Activated CD4-positive, CD25-positive, alpha-beta regulatory T cell treated with anti-CD3 and anti-CD28 coated beads, Interleukin-2, amount 50 U/mL, for 72 hours (primary cell): ENCODE results near the gene PPFIA2.

Experiments
- DNase-seq: peaks from one replicate; pipeline ENCODE4 v3.0.0; 2021

PPFIA2 gene

DNA sequence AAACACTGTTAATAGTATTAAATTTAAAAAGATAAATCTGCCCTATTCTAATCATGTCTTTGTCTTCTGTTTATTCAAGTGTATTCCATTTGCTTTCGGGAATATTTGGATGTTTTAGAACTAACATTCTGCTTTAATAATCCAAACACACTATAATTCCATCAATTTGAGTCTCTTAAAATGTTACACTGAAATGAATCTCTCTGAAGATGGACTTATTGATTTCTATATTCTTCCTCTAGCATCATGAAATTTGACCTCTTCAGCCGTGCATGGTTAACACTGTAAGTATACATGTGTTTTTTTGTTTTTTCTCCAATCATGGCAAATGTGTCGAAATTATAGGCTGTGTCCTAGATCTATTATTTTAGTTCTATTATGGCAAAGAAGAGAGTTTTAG is 342.1 kb downstream of the PPFIA2 start:
- DNase-seq, result no peak

DNA sequence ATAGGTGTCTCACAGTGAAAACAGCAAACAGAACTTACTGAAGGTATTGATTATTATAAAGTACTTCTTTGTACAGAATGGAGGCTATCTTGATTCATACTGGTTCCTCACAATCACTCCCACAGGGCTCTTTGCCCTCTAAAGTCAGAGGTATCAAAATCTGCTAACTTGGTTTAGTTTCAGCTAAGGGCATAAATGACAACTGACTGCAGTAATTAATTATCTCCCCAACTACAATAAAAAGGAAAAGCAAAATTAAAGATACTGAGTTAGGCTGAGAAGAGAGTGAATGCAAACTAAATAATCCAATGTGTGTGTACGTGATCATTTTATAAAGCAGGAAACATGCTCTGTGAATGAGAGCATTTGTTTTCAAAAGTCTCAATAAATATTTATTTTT is 342.6 kb downstream of the PPFIA2 start:
- DNase-seq, result no peak

DNA sequence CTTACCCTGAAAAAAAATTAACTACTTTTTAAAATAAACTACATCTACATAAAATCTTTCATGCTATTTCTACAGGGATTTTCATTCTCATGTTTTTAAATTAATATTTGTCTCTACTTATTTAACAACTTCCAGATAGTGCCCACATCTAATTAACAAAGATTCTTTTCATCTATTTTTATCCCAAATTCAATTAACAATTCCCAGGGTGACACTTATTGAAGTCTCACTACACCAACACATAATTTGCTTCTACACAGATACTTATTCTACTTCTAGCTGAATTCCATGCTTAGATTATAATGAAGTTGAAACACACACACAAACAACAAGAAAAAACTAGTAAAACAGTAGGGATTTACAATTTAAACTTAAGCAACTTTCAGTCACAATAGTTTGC is 344.7 kb downstream of the PPFIA2 start:
- DNase-seq, result no peak

DNA sequence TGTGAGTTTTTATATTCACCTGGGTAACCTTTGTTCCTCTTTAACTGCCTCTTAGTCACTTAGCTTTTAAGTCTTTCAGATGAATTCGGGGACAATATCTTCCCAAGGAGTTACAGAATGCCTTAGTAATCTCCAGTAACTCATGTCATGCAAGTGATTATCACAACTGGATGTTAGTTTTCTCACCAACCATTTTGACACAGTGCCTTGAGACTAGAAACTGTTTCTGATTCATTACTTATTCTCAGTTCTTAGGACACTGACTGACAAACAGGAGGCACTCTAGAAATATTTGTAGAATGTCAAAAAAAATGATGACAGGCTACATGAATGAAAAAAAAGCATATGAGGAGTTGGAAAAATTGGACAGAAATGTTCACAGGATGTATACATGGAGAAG is 346.2 kb downstream of the PPFIA2 start:
- no peak for DNase-seq

DNA sequence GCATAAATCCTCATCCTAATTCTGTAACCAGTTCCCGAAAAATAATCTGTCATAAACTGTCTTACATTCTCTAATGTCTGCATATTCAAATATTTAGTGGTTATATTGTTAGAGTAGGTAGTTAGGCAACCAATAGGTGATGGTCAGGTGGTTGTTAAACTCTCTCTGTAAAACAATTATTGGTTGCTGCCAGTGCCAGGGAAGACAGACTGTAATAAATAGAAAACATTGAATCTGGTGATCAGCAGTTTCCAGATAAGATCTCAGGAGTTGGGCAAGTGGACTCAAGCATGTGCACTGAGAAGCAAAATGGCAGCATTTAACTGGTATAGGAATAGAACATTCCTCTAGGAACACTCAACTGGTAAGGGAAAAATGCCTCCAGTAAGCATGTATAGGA is 355.8 kb downstream of the PPFIA2 start:
- no peak for DNase-seq

DNA sequence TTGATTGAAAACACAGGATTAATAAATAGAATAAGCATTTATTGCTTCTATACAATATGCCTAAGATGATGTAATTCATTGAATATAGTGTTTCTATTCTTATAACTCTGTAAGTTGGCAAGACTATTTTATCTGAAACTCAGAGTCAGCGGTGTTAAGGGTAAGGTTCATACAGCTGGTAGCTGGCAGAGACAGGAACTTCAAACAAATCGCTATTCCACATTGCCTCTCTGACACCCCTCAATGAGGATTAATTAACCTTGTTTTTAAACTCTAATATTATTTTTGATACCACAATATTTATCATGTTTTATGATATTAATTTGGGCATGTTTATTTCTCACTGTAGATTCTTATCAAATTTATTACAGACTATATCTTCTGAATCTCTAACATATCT is 357.9 kb downstream of the PPFIA2 start:
- DNase-seq, result no peak

DNA sequence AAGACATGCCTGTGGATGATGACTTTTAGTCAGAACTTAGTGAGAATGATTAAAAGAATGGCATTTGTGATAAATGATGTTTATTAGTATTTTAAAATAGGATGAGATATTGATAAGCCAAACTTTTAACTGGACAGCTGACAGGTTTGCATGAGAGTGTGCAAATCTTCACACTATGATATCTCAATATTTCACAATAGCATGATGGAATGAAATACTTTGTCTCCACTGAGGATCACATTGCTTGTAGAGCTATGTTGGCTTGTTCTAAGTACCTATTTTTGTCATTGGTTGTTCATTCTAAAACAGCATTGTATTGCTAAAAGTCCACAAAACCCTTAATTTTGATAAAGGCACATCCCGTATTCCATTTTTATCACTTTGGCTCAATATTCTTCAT is 359.1 kb downstream of the PPFIA2 start:
- no peak for DNase-seq

DNA sequence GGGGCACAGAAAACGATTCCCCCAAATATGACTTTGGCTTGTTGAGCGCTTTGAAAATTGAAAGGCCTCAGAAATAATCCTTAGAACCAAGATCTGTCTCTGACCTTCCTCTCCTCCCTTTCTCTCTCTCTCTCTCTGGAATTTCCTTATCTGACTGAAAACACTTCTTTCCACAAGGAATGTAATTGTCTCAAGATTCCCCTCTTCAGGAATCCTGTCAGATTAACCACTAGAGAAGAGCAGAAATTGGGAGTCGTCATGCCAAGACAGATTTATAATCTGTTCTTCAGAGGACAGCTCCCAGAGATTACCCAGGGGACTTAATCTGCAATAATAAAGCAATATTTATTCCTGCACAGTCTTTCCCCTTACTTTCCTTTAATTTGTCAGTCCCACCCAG is 363.7 kb downstream of the PPFIA2 start:
- DNase-seq, result no peak

DNA sequence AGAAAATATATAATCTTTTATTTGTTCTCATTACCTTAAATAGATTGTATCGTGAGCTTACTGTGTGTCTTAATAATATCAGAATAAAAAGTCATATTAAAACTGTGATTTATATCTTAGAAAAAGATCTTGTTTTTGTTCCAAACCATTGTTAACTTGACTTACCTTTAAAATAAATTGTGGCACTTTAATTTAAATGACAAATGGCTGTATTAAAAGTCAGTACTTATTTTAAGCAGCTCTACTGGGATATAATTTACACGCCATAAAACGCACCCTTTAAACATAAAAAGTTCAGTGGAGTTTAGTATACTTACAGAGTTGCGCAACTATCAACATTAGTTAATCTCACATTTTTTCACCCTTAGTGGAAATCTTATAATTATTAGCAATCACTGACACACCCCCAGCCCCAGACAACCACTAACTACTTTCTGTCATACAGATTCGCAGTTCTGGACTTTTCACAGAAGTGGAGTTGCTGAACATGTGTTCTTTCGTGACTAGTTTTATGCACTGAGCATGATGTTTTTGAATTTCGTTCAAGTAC is 369.5 kb downstream of the PPFIA2 start:
- no peak for DNase-seq

DNA sequence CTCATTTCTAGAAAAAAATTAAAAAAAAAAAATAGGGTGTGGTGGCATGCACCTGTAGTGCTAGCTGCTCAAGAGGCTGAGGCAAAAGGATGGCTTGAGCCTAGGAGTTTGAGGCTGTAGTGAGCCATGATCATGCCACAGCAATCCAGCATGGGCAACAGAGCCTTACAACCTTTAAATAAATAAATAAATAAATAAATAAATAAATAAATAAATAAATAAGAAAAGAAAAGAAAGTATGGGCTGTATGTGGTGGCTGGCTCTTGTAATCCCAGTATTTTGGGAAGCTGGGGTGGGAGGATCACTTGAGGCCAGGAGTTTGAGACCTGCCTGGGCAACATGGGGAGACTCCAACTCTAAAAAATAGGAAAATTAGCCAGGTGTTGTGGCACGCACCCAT is 373.0 kb downstream of the PPFIA2 start:
- no peak for DNase-seq

DNA sequence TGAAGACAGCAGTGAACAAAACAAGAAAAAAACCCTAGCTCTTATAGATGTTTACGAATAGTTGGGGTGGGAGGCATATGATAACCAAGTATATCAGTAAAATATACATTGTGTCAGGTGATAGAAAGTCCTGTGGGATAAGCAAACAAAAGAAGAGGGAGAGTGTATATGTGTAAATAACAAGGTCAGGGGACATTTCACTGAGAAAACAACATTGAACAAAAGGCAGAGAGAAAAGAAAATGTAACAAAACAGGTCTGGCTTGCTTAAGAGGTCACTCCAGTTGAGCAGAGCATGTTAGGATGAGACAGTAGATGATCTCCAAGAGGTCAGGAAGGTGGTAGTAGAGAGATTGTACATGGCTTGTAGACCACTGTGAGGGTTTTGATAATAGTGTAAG is 377.2 kb downstream of the PPFIA2 start:
- DNase-seq, result no peak

DNA sequence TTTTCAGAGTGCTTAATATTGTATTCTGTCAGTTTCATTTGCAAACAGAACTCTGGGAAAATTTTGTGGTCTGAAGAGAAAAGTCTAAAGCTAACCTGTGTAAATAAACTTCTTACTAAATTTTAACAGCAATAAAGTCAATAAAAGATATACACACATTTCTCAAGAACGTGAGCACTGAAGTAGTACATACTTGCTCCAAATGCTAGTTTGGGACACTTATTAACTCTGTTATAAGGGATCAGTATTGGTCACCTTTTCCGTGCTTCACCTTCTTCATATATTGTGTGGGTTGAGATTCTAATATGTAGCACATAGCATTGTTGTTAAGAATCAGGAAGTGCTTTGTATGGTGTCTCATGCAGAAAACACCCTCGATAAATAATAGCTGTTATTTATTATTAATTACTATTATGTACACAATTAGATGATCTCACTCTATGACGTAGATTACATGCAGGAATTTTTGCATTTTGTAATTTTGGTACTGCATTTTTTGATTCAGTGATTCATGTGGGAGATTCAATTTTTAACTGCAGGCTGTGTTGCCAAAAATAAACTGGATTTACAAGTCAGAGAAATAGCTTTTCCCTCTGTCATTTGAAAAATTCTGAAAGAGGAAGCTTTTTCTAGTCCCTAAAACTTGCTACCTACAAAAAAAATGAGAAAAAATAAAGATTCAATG is 380.4 kb downstream of the PPFIA2 start:
- no peak for DNase-seq

DNA sequence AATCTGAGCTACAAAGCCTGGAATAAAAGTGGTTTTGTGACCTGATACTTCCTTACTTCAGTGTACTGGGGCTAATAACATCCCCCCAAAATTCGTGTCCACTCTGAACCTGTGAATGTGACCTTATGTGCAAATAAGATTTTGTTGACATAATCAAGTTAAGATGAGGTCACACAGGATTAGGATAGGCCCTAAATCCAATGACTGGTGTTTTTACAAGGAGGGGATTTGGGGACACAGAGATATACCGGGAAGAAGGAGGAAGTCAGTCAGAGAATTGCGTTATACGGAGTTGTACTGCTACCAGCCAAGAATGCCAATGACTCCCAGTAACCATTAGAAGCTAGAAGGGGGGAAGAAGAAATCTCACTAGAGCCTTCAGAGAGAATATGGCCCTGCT is 381.4 kb downstream of the PPFIA2 start:
- DNase-seq, result no peak

DNA sequence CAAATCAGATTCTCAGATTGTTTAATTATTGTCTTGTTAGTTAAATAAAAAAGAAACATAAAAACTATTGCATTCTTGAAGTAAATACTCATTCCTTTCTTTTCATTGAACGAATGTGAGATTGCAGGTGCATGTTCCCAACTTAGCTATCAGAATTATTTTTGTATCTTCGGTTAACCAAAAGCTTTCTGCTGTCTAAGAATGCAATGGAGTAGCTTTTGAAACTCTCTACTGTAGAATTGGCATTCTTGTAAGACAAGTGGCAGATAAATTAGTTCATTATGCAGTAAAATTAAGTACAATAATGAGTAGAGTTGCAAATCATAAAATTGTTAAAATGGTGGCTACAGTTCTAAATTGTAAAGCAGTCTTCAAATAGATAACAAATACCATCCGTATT is 383.2 kb downstream of the PPFIA2 start:
- DNase-seq, result no peak

DNA sequence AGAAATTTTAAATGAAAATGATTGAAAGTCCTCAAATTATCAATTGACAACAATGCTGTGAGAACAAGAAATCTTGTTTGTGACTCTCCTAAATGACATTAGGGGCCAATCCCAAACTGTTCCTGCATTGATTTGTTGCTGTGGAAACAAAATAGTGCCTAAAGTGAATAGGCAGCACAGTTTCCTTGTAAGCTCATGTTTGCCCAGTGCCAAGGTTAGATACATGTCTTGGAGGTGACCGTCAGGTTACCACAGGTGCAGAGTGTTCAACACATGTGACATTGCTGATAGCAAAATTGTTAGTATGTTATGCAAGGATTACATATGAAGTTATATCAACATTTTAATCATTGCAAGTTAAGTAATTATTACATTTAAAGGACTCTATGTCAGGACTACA is 388.7 kb downstream of the PPFIA2 start:
- DNase-seq, result no peak

DNA sequence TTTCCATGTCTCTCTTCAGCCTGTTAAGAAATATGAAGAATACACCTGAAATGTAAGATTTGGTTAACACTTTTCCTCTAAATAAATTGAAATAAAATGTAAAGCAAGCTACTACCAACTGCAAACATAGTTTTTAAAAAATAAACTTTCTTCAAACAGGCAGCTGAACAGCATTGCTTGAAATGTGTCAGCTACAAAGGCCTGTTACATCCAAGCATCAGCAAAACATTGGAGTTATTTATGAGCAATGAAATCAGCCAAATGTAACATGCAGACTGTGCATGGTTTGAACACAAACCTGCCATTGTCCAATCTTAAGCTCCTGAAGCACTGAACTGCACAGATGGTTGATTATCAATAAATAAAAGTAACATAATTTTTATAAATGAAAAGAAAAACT is 390.0 kb downstream of the PPFIA2 start:
- no peak for DNase-seq

DNA sequence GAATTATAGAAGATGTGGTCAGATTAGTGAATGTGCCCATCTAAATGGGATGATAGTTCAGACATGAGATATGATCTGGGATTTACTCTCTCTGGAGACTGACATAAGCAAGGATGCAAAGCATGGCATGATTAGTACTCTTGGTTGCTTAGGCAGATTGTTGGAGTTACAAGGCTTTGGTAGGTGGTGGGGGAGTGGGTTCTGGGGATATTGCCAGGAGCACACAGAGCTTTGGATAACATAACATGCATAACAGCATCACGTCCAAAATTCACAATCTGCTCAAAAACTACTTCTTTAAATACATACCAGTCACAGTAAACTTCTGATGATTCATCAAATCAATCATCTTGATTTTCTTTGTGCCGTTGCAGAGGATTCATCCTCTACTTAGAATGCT is 393.9 kb downstream of the PPFIA2 start:
- DNase-seq, result no peak

DNA sequence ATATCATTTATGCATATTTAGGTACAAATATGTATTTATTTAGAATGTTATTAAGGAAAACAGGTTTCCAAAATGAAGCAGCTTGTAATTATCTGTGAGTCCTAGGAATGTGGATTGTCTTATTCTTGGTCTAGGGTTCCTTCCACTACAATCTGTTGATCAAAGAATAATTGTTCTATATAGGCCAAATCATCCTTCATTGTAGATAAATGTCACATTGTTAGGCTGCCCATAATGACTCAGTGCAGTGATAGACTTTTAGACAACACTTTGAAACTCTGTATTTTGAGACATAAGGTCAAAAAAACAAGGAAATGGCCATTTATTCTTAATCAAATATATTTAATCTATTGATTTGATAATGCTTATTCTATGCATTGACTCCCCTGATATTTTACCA is 398.2 kb downstream of the PPFIA2 start:
- no peak for DNase-seq

DNA sequence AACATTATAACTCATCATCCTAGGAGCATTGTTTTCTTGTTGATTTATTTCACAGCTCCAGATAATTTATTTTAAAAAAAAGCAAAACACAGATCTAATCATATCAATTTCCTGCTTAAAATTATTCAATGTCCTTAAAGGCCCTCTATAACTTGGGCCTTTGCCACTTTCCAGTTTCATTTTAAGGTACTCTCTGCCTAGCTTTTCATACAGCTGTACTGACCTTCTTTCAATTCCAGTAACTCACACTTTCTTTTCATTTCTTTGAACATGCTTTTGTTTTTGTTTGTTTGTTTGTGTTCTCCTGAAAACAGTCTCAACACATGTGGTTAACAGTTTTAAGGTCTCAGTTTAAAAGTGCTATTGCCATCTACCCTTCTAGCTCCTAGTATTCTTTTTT is 399.4 kb downstream of the PPFIA2 start:
- no peak for DNase-seq

DNA sequence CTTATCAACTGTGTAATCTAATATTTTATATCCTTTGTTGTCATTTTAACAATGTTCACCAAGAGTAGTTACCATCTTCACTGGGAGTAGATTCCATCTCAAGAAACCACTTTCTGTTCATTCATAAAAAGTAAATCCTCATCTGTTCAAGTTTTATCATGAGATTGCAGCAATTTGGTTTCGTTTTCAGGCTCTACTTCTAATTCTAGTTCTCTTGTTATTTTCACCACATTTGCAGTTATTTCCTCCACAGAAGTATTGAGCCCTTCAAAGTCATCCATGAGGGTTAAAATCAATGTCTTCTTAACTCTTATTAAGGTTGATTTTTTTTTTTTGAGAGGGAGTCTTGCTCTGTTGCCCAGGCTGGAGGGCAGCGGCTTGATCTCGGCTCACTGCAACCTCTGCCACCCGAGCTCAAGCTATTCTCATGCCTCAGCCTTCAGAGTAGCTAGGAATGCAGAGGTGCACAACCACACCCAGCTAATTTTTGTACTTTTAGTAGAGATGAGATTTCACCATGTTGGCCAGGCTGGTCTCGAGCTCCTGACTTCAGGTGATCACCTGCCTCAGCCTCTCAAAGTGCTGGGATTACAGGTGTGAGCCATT is 404.7 kb downstream of the PPFIA2 start:
- no peak for DNase-seq

DNA sequence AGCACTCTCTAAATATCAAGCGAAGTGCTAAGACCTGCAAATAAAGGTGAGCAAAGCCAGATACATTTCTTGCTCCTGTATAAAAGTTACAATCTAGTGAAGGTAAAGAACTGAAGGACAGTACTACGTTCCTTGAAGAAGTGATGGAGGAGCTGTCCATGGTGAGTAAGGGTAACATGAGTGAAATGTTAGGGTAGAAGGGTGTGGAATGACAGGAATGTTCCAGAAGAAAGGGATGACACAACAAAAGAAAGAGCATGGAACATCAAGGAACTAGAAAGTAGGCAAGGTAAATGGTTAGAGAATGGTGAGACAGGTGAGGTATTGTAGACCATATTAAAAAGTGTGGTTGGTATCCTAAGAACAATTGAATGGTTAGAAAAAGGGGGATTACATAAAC is 408.8 kb downstream of the PPFIA2 start:
- DNase-seq, result no peak

DNA sequence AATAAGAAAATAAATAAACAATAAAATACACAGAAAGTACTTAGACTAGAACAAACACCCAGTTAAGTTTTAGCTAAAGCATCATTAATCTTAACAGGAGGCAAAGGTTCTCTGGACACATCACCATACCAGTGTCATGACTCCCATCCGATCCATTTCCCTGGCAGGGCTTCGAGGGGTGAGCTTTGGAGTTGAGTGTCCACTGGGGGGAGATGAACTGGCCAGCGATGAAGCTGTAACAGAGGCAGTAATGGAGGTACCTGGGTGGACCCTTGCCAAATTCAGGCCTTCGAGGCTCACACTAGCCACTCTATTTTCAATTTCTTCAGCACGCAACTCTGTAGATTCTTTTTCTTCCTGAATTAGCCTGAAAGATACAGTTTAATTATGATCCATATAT is 411.7 kb downstream of the PPFIA2 start:
- DNase-seq, result no peak

DNA sequence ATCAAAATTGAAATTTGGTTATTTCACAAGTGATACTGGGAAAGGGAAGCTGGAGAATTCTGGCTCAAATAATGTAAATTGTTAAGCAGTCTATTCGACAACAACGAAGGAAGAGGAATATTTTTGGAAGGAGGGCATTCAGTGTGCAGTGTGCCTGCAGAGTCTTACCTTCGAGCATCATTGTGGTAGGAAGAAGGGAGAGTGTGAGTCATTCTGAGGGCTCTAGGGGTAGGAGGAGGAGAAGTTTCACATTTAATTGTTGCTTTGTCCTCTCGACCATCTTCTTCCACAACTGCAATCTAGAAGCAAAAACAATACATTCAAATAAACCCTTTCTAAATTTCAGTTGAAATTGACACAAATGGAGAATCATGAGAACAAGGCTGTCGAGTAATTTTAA is 418.2 kb downstream of the PPFIA2 start:
- DNase-seq, result no peak

DNA sequence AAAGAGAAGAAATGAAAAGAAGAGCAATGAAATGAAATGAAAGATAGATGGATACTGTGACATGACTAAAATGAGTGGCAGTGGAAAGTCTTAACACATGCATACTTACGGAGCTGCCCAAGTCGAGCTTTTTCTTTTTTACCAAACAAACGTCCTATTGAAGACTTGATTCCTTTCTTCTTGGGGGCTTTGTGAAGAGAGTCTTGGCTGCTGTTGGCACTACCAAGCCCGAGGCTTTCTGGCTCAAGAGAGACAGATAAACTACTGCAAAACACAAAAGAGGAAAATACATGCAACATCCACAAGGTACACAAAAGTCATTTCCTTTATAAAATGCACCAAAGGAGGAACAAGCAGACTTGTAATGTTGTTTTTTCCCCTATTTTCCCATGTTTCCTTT is 420.1 kb downstream of the PPFIA2 start:
- DNase-seq, result no peak

DNA sequence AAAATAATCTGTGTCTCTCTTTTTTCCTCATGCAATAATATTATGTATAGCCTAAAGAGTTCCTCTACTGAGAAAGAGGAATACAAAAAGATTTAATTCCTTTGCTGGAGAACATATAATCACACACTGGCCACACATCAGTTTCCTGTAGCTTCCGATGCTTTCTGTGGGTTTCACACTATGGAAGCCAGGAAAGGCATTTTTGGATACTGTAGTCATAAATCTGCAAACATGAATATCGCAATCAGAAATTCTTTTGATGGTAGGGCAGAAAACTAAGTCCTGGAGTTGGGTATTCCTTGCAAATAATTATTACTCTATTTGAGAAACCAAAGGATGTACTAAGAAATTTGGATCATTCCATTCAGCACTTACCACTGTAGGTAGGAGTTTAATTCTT is 421.3 kb downstream of the PPFIA2 start:
- DNase-seq, result no peak
